GM18873 (cell line): ENCODE data around the gene LRRC17.

ENCODE experiments used
- ATAC-seq: cut with Tn5 transposase; IDR thresholded peaks from one replicate; pipeline ENCODE4 v1.9.1; 2021; ENCODE audit warnings: mild to moderate bottlenecking, moderate library complexity, moderate number of reproducible peaks; ENCODE audit not compliant: unreplicated experiment, low FRiP score

Gene LRRC17

GRCh38 chr7:102981451-102981850, 68.7 kb downstream of the LRRC17 start:
- no peak for ATAC-seq

GRCh38 chr7:102982235-102982634, 69.4 kb downstream of the LRRC17 start:
- ATAC-seq = no peak

GRCh38 chr7:102983602-102984001, 70.8 kb downstream of the LRRC17 start:
- ATAC-seq = no peak

GRCh38 chr7:102985176-102985783, 72.5 kb downstream of the LRRC17 start:
- ATAC-seq = no peak

- ATAC-seq = no peak
Measured at GRCh38 chr7:102988088-102988487, 75.3 kb downstream of the LRRC17 start.

- no peak for ATAC-seq
Measured at GRCh38 chr7:102988631-102989560, 76.1 kb downstream of the LRRC17 start.

- no peak for ATAC-seq
Measured at GRCh38 chr7:102990642-102991041, 77.8 kb downstream of the LRRC17 start.

- ATAC-seq = no peak
Measured at GRCh38 chr7:102991077-102991539, 78.3 kb downstream of the LRRC17 start.

GRCh38 chr7:102991540-102992214, 78.9 kb downstream of the LRRC17 start:
- ATAC-seq = no peak

GRCh38 chr7:102992509-102992937, 79.7 kb downstream of the LRRC17 start:
- ATAC-seq = no peak

- no peak for ATAC-seq
Measured at GRCh38 chr7:102992938-102993717, 80.3 kb downstream of the LRRC17 start.

- no peak for ATAC-seq
Measured at GRCh38 chr7:102993718-102994029, 80.9 kb downstream of the LRRC17 start.

- no peak for ATAC-seq
Measured at GRCh38 chr7:102994567-102994966, 81.8 kb downstream of the LRRC17 start.
